ENCODE results near the gene C1QTNF8.
A peak's percentile ranks its signal among the peaks of the same experiment; 100 is the strongest.

Gene C1QTNF8

DNA sequence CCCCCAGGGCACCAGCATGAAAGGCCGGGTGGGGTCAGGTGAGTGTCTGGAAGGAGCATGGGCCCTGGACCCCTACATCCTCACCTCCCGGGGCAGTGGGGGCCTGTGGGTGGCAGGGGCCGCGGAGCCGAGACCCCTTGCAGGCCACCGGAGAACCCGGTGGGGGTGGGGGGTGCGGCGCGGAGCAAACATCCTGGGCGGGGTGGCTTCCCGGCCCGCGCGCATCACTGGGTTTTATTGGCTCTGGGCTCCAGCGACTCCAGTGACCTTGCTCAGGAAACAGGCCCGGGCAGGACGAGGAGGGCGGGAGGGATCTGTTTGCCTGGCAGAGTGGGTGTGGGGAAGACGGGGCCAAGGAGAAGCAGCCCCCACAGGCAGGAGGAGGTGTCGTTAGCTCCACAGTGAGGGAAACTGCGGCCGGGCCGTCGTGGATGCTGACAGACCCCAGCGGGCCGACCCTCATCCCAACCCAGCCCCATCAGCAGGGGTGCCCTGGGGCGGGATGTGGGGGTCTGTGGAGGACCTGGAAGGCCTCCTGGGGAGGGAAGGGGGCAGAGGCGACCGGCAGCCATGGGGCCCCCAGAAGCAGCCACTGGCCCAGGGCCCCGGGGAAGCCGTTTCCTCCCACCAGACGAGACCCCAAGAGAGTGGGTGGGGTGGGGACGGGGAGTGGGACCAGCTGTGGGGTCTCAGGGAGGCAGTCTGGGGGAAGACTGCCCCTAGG is 12.9 kb downstream of the C1QTNF8 start:
- DNase-seq (ENCODE audit: low read depth) = no peak
- TF ChIP-seq, protein P1, sequence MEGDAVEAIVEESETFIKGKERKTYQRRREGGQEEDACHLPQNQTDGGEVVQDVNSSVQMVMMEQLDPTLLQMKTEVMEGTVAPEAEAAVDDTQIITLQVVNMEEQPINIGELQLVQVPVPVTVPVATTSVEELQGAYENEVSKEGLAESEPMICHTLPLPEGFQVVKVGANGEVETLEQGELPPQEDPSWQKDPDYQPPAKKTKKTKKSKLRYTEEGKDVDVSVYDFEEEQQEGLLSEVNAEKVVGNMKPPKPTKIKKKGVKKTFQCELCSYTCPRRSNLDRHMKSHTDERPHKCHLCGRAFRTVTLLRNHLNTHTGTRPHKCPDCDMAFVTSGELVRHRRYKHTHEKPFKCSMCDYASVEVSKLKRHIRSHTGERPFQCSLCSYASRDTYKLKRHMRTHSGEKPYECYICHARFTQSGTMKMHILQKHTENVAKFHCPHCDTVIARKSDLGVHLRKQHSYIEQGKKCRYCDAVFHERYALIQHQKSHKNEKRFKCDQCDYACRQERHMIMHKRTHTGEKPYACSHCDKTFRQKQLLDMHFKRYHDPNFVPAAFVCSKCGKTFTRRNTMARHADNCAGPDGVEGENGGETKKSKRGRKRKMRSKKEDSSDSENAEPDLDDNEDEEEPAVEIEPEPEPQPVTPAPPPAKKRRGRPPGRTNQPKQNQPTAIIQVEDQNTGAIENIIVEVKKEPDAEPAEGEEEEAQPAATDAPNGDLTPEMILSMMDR (conservative IDR thresholded peaks at IDR 0.05; ENCODE audit: control insufficient read depth, insufficient read depth, low read depth, low read length) = no peak
- no peak overlapping the region for H3K4me3 ChIP-seq (ENCODE audit: control insufficient read depth, low read depth, low read length)

DNA sequence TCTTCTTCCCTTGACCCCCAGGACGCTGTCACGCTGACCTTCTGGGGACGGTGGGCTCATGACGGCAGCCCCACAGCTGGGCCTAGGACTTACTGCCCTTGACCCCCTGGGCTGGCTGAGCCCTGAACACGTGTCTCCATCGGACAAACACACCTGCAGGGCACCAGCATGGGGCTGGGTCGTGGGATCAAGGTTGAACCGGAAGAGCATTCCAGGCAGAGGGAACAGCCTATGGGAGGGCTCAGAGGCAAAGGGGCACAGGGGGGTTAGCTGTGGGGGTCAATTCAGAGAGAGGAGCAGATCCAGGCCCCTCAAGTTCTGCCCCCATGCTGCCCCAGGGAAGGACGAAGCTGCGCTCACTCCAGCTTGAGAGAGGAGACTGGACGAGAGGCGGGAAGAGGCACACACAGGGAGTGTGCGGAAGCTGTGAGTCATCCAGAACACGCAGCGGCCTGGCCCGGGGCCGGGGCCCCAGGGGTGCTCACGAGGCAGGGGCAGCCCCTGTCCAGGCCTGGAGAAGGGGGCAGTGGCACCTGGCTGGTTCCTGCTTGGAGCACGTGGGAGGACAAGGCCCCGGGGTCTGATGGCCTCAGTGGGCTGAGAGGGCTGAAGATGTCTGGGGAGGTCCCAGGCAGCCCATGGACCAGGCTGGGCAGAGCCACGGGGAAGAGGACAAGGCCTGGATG is 13.6 kb downstream of the C1QTNF8 start:
- TF ChIP-seq, protein P1 (conservative IDR thresholded peaks at IDR 0.05; ENCODE audit: control insufficient read depth, insufficient read depth, low read depth, low read length) = no peak
- peak; percentile 4 for DNase-seq (ENCODE audit: low read depth)
- no peak overlapping the region for H3K4me3 ChIP-seq (ENCODE audit: control insufficient read depth, low read depth, low read length)

DNA sequence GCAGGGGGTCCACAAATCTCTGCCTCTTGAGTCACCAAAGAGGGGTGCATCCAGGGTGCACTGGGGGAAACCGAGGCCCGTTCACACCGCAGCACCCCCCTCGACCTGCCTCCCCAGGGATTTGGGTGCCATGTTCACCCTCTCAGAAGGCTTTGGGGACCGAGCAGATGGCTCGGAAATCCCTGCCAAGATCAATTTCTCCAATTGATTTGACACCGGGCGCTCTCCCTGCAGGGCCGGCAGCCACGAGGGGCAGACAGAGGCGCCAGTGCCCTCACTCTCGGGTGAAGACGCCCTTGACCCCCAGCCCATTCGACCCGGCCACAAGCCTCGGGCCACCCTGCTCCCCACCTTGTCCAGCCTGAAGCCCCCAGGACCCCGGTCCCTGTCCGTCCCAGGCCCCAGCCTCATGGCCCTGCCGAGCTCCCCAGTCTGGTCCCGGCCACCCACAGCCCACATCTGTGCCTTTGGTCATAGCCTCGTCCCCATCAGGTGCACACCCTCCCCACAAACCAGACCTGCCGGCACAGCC is 14.2 kb downstream of the C1QTNF8 start:
- no peak overlapping the region for H3K4me3 ChIP-seq (ENCODE audit: control insufficient read depth, low read depth, low read length)
- TF ChIP-seq, protein P1 (conservative IDR thresholded peaks at IDR 0.05; ENCODE audit: control insufficient read depth, insufficient read depth, low read depth, low read length) = no peak
- no peak for DNase-seq (ENCODE audit: low read depth)

DNA sequence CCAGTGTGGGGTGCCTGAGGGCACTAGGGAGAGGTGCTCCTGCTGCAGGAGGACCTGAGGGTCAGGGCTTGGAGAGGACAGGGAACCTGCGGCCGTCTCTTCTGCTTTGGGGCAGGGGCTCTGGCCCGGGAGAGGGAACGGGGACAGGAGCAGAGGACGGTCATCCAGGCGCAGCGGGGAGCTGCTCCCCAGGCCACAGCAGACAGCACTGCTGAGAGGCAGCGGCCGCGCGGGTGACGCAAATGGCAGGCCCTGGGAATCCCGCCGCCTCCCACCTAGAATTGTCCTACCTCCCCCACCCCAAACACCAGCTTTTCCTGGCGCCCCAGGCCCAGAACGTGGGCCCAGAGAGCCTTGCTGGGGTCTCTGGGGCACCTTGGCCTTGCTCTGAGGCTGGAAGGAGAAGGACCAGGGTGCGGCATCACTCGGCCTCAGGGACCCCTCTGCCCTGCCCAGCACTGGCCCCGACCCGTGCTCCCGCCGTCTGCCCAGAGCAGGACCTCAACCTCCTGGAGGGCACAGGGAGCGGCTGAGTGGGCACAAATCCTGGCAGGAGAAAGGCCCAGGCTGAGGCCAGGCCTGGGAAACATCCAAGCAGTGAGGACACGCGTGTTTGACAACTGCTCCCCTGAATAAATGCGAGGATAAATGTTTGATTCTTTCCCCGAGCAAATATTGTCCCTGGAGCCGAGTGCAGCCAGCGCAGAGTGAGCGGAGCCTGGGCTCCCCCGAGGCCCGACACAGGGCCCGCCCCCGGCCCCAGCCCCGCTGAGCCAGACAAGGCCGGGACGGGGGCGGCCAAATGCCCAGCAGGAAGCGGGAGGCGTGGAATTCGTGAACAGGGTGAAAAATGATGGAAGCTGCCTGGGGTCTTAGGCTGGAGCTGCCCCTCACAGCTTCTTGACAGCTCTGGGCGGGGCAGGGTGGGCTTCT is 15.0 kb downstream of the C1QTNF8 start:
- TF ChIP-seq, protein P1 (conservative IDR thresholded peaks at IDR 0.05; ENCODE audit: control insufficient read depth, insufficient read depth, low read depth, low read length) = no peak
- DNase-seq (ENCODE audit: low read depth) = no peak
- no peak overlapping the region for H3K4me3 ChIP-seq (ENCODE audit: control insufficient read depth, low read depth, low read length)

DNA sequence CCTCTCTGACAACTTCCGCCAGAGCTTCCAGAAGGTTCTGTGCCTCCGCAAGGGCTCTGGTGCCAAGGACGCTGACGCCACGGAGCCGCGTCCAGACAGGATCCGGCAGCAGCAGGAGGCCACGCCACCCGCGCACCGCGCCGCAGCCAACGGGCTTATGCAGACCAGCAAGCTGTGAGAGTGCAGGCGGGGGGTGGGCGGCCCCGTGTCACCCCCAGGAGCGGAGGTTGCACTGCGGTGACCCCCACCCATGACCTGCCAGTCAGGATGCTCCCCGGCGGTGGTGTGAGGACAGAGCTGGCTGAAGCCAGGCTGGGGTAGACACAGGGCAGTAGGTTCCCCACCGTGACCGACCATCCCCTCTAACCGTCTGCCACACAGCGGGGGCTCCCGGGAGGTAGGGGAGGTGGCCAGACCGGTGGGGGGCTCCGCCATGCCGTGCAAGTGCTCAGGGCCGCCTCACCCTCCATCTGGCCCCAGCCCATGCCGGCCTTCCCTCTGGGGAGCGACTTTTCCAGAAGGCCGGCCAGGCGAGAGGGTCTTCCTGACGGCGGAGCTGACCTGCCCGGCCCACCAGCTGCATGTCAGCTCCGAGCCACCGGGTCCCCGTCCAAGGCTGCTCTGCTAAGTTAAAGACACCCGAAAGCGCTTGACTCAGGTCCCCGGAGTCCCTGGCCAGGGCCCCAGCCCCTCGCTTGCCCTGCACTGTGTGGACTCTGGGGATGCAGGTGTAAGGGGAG is 16.1 kb downstream of the C1QTNF8 start:
- TF ChIP-seq, protein P1 (conservative IDR thresholded peaks at IDR 0.05; ENCODE audit: control insufficient read depth, insufficient read depth, low read depth, low read length) = no peak
- no peak for DNase-seq (ENCODE audit: low read depth)
- H3K4me3 ChIP-seq (ENCODE audit: control insufficient read depth, low read depth, low read length) = no peak overlapping the region

DNA sequence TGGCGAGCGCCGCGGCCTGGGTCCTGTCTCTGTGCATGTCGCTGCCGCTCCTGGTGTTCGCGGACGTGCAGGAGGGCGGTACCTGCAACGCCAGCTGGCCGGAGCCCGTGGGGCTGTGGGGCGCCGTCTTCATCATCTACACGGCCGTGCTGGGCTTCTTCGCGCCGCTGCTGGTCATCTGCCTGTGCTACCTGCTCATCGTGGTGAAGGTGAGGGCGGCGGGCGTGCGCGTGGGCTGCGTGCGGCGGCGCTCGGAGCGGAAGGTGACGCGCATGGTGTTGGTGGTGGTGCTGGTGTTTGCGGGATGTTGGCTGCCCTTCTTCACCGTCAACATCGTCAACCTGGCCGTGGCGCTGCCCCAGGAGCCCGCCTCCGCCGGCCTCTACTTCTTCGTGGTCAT is 16.7 kb downstream of the C1QTNF8 start:
- no peak for DNase-seq (ENCODE audit: low read depth)
- TF ChIP-seq, protein P1 (conservative IDR thresholded peaks at IDR 0.05; ENCODE audit: control insufficient read depth, insufficient read depth, low read depth, low read length) = no peak
- H3K4me3 ChIP-seq (ENCODE audit: control insufficient read depth, low read depth, low read length) = no peak overlapping the region

Measured in fibroblast of mammary gland (primary cell).